NCI-H1694 (cell line): ENCODE measurements around the gene NCMAP.
"Not testable (repeated sequence)": the region's sequence is repeated elsewhere in the genome, so short reads cannot be mapped to it uniquely, and the experiment has no call there.

Experiments used
- DNase-seq: peaks from one replicate; lab custom pipeline; 2025; lab: John Stamatoyannopoulos, UW

The NCMAP gene

GRCh38 chr1:24541711-24542346 is 14.1 kb upstream of the NCMAP start:
- DNase-seq, result no peak

- DNase-seq, result no peak
These were observed 11.6 kb upstream of the NCMAP start for GRCh38 chr1:24544239-24544638.

GRCh38 chr1:24545662-24546061 is 10.2 kb upstream of the NCMAP start:
- no peak for DNase-seq

GRCh38 chr1:24547195-24547594 is 8.7 kb upstream of the NCMAP start:
- no peak for DNase-seq

- no peak for DNase-seq
These were observed 7.8 kb upstream of the NCMAP start for GRCh38 chr1:24548070-24548469.

GRCh38 chr1:24549210-24549609 is 6.7 kb upstream of the NCMAP start:
- DNase-seq, result not testable (repeated sequence)

- no peak for DNase-seq
These were observed 4.5 kb upstream of the NCMAP start for GRCh38 chr1:24551290-24551959.

- no peak for DNase-seq
These were observed 3.8 kb upstream of the NCMAP start for GRCh38 chr1:24551960-24552571.

GRCh38 chr1:24553931-24554330 is 2.0 kb upstream of the NCMAP start:
- no peak for DNase-seq

- no peak for DNase-seq
These were observed 1.2 kb upstream of the NCMAP start for GRCh38 chr1:24554714-24555113.

GRCh38 chr1:24556414-24556795 is 518 bp downstream of the NCMAP start:
- no peak for DNase-seq

GRCh38 chr1:24557220-24557619 is 1.3 kb downstream of the NCMAP start:
- DNase-seq, result no peak

GRCh38 chr1:24557711-24558131 is 1.8 kb downstream of the NCMAP start:
- no peak for DNase-seq

GRCh38 chr1:24558455-24558854 is 2.6 kb downstream of the NCMAP start:
- DNase-seq, result no peak

GRCh38 chr1:24558902-24559791 is 3.3 kb downstream of the NCMAP start:
- DNase-seq, result no peak

- DNase-seq, result no peak
These were observed 4.5 kb downstream of the NCMAP start for GRCh38 chr1:24560361-24560760.

- no peak for DNase-seq
These were observed 6.7 kb downstream of the NCMAP start for GRCh38 chr1:24562625-24563024.

GRCh38 chr1:24564695-24565094 is 8.8 kb downstream of the NCMAP start:
- DNase-seq, result no peak

- no peak for DNase-seq
These were observed 10.5 kb downstream of the NCMAP start for GRCh38 chr1:24566236-24566867.

- DNase-seq, result no peak
These were observed 12.0 kb downstream of the NCMAP start for GRCh38 chr1:24567792-24568388.

GRCh38 chr1:24568475-24568874 is 12.6 kb downstream of the NCMAP start:
- DNase-seq, result no peak
